ENCODE measurements around the gene PSMB11.

The PSMB11 gene

DNA sequence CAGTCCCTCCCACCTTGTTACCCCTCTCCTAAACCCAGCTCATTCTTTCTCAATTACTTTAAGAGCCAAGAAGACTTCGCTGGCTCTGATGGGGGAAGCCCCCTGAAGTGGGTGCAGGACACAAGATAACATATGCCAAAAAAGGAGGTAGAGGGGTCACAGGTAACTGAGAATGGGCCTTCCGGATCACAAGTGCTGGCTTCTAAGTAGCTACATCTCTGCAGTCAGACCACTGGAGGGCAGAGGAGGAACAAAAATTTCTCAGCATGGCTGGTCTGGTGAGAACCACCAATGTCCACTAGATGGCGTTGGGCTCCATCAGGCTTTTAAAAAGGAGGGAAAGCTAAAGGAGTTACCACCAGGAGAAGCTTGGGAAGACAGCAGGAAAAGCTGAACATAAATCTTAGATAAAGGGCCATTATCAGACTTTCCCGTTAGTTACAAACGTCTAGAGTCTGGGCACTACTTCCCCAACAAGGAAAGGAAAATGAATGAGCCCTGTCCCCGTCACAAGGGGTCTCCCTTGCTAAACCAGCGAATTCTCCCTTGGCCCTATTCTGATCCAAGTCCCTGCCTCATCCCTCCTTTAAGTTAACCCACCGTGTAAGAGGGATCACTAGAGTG lies 26.9 kb downstream of the PSMB11 start:
- H3K9me3 ChIP-seq (ENCODE audit: control insufficient read depth, insufficient read depth, low read length): no peaks in the 10 kb centered on the region
- H4K20me1 ChIP-seq (ENCODE audit: control insufficient read depth, insufficient read depth, low read depth, low read length): peaks cover 24% of the 10 kb centered on the region
- peaks cover 67% of the 10 kb centered on the region for H3K79me2 ChIP-seq (ENCODE audit: control insufficient read depth, low read length)
- no peaks in the 10 kb centered on the region for H3K9me2 ChIP-seq (replicated peaks; ENCODE audit: control insufficient read depth, low read length)
- H3K4me2 ChIP-seq (ENCODE audit: low read length): peak overlapping the region; percentile 64
- peaks cover 33% of the 10 kb centered on the region for H3K4me1 ChIP-seq (ENCODE audit: control insufficient read depth, low read length)
- peak overlapping the region; percentile 46 for H3K4me3 ChIP-seq (ENCODE audit: low read length)
- TF ChIP-seq EZH2phosphoT487 (IDR thresholded peaks at IDR 0.05; ENCODE audit: borderline replicate concordance, low read length): no peak
- TF ChIP-seq, protein P1, sequence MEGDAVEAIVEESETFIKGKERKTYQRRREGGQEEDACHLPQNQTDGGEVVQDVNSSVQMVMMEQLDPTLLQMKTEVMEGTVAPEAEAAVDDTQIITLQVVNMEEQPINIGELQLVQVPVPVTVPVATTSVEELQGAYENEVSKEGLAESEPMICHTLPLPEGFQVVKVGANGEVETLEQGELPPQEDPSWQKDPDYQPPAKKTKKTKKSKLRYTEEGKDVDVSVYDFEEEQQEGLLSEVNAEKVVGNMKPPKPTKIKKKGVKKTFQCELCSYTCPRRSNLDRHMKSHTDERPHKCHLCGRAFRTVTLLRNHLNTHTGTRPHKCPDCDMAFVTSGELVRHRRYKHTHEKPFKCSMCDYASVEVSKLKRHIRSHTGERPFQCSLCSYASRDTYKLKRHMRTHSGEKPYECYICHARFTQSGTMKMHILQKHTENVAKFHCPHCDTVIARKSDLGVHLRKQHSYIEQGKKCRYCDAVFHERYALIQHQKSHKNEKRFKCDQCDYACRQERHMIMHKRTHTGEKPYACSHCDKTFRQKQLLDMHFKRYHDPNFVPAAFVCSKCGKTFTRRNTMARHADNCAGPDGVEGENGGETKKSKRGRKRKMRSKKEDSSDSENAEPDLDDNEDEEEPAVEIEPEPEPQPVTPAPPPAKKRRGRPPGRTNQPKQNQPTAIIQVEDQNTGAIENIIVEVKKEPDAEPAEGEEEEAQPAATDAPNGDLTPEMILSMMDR (IDR thresholded peaks at IDR 0.05; ENCODE audit: low read depth, low read length, poor library complexity, severe bottlenecking): peak; percentile 100
- H3F3A ChIP-seq (ENCODE audit: control insufficient read depth, insufficient read depth): peaks cover 16% of the 10 kb centered on the region
- H3K27me3 ChIP-seq (ENCODE audit: control insufficient read depth, low read length): no peaks in the 10 kb centered on the region
- H3K36me3 ChIP-seq (ENCODE audit: control insufficient read depth, low read length): peaks cover 82% of the 10 kb centered on the region
- H3K27ac ChIP-seq (ENCODE audit: low read depth, low read length): no peak overlapping the region

DNA sequence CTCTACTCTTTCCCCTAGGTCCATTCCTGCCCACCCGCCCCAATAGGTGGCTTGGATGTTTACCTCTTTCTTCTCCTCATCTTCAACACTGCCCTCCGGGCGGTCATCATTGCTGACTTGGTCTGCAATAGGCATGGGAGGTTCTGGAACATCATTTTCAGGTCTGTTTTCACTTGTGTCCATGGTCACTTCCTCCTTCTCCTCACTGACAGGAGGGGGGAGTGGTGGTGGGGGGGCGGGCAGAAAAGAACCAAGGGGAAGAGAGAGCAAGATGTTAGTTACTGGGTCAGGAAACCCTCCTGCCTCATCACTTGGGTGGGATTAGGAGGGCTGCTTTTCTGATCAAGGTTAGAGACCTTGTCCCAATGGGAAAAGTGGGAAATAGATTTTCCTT lies 27.4 kb downstream of the PSMB11 start:
- H3K9me2 ChIP-seq (replicated peaks; ENCODE audit: control insufficient read depth, low read length): no peaks in the 10 kb centered on the region
- TF ChIP-seq, protein P1 (IDR thresholded peaks at IDR 0.05; ENCODE audit: low read depth, low read length, poor library complexity, severe bottlenecking): no peak
- TF ChIP-seq EZH2phosphoT487 (IDR thresholded peaks at IDR 0.05; ENCODE audit: borderline replicate concordance, low read length): no peak
- peaks cover 33% of the 10 kb centered on the region for H3K4me1 ChIP-seq (ENCODE audit: control insufficient read depth, low read length)
- H3K27me3 ChIP-seq (ENCODE audit: control insufficient read depth, low read length): no peaks in the 10 kb centered on the region
- peaks cover 16% of the 10 kb centered on the region for H3F3A ChIP-seq (ENCODE audit: control insufficient read depth, insufficient read depth)
- peaks cover 81% of the 10 kb centered on the region for H3K36me3 ChIP-seq (ENCODE audit: control insufficient read depth, low read length)
- H3K79me2 ChIP-seq (ENCODE audit: control insufficient read depth, low read length): peaks cover 67% of the 10 kb centered on the region
- peaks cover 24% of the 10 kb centered on the region for H4K20me1 ChIP-seq (ENCODE audit: control insufficient read depth, insufficient read depth, low read depth, low read length)
- peak overlapping the region; percentile 46 for H3K4me3 ChIP-seq (ENCODE audit: low read length)
- H3K27ac ChIP-seq (ENCODE audit: low read depth, low read length): 0 out of 2 replicates have a peak overlapping the region, but pooled peaks have one; percentile 2
- H3K9me3 ChIP-seq (ENCODE audit: control insufficient read depth, insufficient read depth, low read length): no peaks in the 10 kb centered on the region
- H3K4me2 ChIP-seq (ENCODE audit: low read length): peak overlapping the region; percentile 64

DNA sequence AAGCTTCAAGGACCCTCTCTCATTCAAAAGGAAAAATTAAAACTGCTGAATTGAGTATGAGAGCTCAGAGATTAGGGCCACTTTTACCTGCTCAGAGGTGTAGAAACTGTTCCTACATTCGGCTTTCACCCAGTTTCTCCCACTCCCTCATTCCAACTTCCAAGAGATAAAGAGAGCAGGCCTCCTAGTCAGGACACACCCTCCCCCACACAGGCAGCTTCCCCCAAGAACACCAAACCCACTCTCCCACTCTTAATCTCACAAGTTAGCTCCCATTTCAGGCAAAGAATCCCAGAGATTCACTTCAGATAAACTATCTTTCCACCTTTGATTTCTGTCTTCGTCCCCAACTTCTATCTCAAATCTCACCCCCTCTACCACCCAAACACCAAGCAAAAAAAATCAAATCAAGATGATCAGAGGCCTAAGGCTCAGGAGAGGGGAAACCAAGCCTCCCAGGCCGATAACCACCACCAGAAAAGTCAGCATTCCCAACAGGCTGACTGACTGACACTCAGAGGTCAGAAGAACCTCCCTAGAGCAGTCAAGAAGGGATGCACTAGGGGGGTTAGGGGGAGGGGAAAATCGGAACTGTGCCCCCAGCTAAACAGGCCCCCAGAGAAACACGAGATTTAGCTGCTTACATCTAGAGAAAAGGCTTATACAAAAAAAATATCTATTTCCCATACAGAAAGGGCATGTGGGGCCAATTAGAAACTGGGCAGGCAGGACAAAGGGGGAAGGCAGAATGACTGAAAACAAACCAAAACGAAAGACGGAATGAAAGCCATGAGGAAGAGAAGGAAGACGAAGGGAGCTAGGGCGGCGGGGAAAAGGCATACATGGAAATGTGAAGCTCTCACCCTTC lies 28.5 kb downstream of the PSMB11 start:
- Histone ChIP-seq H3K4me1 (ENCODE audit: control insufficient read depth, low read length) (peaks cover 33% of the 10 kb centered on the region), H3K36me3 (ENCODE audit: control insufficient read depth, low read length) (peaks cover 81% of the 10 kb centered on the region), H3K9me2 (replicated peaks; ENCODE audit: control insufficient read depth, low read length) (no peaks in the 10 kb centered on the region), H3K4me3 (ENCODE audit: low read length) (peak overlapping the region; percentile 79), H3K4me2 (ENCODE audit: low read length) (peak overlapping the region; percentile 98), H3K27ac (ENCODE audit: low read depth, low read length) (peak overlapping the region; percentile 46), H4K20me1 (ENCODE audit: control insufficient read depth, insufficient read depth, low read depth, low read length) (peaks cover 24% of the 10 kb centered on the region), H3K9me3 (ENCODE audit: control insufficient read depth, insufficient read depth, low read length) (no peaks in the 10 kb centered on the region), H3K27me3 (ENCODE audit: control insufficient read depth, low read length) (no peaks in the 10 kb centered on the region), H3F3A (ENCODE audit: control insufficient read depth, insufficient read depth) (peaks cover 13% of the 10 kb centered on the region), H3K79me2 (ENCODE audit: control insufficient read depth, low read length) (peaks cover 64% of the 10 kb centered on the region)
- TF ChIP-seq EZH2phosphoT487 (IDR thresholded peaks at IDR 0.05; ENCODE audit: borderline replicate concordance, low read length): no peak
- TF ChIP-seq, protein P1 (IDR thresholded peaks at IDR 0.05; ENCODE audit: low read depth, low read length, poor library complexity, severe bottlenecking): no peak
